GM19035 (cell line): ENCODE data around the gene OR6K2.

Experiments
- ATAC-seq: cut with Tn5 transposase; IDR thresholded peaks from one replicate; pipeline ENCODE4 v1.9.1; 2021; ENCODE audit not compliant: unreplicated experiment

OR6K2 gene

GRCh38 chr1:158686111-158687009 lies 14.1 kb downstream of the OR6K2 start, which contains the start of gene SPTA1:
TSS of gene SPTA1 (minus strand) at chr1:158686715. CDS start at chr1:158686517, 198 bp downstream.
- ATAC-seq, result no peak

- ATAC-seq, result no peak
Observed at GRCh38 chr1:158685085-158685484, 15.4 kb downstream of the OR6K2 start.

- ATAC-seq, result no peak
Observed at GRCh38 chr1:158681606-158682005, 18.8 kb downstream of the OR6K2 start.

GRCh38 chr1:158679289-158679688 lies 21.2 kb downstream of the OR6K2 start:
- no peak for ATAC-seq

GRCh38 chr1:158675563-158676323 lies 24.7 kb downstream of the OR6K2 start:
- no peak for ATAC-seq

- ATAC-seq, result no peak
Observed at GRCh38 chr1:158674302-158674701, 26.1 kb downstream of the OR6K2 start.

GRCh38 chr1:158666037-158666436 lies 34.4 kb downstream of the OR6K2 start:
- no peak for ATAC-seq

- ATAC-seq, result no peak
Observed at GRCh38 chr1:158654571-158654970, 45.9 kb downstream of the OR6K2 start.

- no peak for ATAC-seq
Observed at GRCh38 chr1:158654086-158654485, 46.4 kb downstream of the OR6K2 start.

GRCh38 chr1:158652721-158653334 lies 47.6 kb downstream of the OR6K2 start:
- no peak for ATAC-seq
